HG03457 (cell line): Measurements from ENCODE around the gene LYRM4.

Experiments used
- ATAC-seq: cut with Tn5 transposase; IDR thresholded peaks from one replicate; pipeline ENCODE4 v1.9.1; 2021; ENCODE audit warnings: moderate number of reproducible peaks; ENCODE audit not compliant: unreplicated experiment

The LYRM4 gene

DNA sequence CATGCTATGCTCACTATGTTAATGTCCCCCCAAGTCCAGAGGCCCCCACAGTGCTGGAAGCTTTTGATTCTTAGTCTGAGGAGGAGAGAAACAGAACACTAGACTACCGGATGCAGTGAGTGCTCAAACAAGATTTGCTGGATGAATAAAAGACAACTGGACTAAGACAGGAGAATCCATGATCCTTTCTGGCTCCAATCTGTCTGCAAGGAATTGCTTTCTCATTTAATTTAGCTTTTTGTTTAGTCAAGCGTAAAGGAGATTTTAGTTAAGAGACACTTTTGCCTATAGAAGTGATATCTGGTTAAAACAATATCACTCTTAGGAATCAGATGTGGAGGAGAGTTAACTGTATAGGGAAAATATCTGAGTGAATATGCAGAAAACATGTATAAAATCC is 13.5 kb downstream of the LYRM4 start:
- no peak for ATAC-seq

- no peak for ATAC-seq
Measured at GRCh38 chr6:5246141-5247097, 14.3 kb downstream of the LYRM4 start.

- no peak for ATAC-seq
Measured at GRCh38 chr6:5243069-5243468, 17.7 kb downstream of the LYRM4 start.

- no peak for ATAC-seq
Measured at GRCh38 chr6:5241252-5241651, 19.5 kb downstream of the LYRM4 start.

GRCh38 chr6:5238336-5238735 is 22.4 kb downstream of the LYRM4 start:
- no peak for ATAC-seq

DNA sequence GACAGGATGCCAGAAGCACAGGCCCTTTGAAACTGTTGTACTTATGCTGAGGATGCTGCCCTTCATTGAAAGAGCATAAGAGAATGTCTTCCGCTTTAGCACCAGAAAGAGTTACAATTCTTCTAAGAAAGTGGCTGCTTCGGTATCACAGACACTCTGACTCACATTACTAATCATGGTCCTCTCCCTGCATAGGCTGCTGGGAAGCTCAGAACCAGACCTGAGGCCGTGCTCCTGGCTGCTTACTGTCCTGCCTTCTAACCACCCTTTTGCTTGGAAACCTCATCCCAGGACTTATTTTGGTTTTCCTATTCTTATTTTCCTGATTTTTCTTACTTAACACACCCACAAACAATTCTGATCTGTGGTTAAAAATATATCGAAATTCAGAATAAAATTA is 22.9 kb downstream of the LYRM4 start:
- ATAC-seq: no peak

DNA sequence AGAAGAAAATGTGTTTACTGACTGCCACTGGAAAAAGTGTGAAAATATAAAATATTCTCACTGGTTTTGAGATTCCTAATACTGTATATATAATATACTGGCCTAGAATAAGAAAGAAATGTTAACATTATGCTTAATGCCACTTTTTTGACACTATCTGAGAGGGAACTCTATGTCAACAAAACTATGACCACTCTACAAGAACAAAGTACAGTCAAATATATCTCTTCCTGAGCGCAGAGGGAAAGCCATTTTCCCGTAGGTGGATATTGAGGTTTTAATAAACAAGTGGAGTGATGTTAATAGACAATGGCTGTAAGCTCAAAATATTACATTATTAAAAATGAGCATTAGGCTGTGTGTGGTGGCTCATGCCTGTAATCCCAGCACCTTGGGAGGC is 24.9 kb downstream of the LYRM4 start:
- ATAC-seq: no peak

- no peak for ATAC-seq
Measured at GRCh38 chr6:5234874-5235273, 25.9 kb downstream of the LYRM4 start.

DNA sequence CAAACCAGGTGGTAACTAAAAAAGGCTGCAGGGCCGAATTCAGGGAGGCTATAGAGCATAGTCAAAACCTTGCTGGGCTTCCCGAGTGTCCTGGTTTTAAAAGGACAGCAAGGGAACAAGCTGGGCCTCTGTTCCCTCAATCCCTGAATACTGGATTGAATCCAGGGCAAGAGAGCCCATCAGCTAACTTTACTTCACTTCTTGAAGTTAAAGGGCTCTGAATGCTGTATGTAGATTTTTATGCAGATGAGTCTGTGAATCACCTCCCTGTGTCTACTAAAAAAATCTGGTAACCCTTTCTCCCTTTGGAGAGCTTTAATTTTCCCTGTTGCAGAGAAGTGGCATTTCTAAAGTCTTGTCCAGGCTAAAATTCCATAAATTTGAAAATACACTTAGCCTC is 29.5 kb downstream of the LYRM4 start:
- no peak for ATAC-seq

- no peak for ATAC-seq
Measured at GRCh38 chr6:5230081-5230480, 30.7 kb downstream of the LYRM4 start.

DNA sequence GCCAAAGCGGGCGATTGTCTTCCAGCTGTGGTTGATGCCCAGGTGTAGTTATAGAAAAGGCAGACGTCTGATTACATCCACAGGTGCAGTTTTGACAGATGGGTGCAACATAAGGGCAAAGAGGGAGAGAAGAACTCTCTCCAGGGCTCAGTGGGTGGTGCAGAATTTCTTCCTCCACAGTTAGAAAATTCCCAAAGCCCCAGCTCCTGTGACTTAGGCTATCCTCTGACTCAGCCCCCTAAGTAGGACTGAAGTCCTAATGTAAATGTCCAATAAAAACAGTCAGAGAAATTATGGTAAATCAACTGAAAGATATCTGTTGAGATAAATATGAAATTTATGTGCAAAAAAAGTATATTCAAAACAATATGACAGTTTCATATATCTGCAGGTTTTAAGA is 31.4 kb downstream of the LYRM4 start:
- ATAC-seq: no peak

- ATAC-seq: no peak
Measured at GRCh38 chr6:5223309-5223708, 37.4 kb downstream of the LYRM4 start.

DNA sequence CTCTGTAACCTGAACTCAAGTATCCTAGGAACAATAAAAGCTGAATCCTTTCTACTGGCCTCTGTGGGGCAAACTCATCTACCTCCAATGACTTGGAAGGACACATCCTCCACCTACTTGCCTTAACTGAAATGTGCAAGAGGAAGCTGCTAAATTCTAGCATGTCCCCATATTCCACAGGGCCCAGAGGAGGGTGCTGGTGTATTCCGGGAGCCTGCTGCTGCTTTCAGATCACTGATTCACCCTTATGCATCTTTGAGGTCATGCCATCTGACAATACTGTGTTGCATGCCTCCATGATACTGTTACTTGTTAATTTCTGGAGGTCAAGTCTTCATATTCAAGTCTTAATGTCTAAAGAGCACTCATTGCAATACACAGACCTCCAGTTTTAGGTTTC is 40.3 kb downstream of the LYRM4 start:
- ATAC-seq: no peak

DNA sequence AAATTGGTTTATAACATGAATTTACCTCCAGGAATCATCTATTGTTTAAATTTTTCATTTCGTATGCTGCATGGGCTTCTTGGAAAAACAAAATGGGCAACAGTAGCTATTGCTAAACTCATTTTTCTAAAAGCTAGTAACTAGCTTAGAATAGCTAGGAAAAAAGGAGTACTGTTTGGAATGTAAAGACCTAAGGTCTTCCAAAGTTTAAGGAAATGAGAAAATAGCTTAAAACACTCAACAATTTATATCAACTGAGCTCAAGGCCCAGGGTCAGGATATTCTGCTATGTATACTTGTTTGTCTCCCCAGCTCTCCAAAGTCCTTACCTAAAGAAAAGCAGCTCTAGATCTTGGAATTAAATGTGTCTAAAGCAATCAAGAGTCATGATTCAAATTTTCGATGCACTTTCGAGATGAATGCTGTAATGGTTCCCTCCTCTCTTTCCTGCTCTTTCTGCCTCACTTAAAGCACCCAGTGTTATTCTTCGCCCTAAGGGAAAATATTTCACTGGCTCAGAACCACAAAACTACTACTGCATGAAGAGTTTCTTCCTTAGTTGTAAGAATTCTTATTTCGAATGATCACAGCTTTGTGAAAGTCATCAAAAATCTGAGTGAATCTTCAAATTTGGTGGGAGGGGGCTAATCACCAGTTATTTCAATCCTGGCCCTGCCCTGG is 41.6 kb downstream of the LYRM4 start:
- ATAC-seq: no peak

DNA sequence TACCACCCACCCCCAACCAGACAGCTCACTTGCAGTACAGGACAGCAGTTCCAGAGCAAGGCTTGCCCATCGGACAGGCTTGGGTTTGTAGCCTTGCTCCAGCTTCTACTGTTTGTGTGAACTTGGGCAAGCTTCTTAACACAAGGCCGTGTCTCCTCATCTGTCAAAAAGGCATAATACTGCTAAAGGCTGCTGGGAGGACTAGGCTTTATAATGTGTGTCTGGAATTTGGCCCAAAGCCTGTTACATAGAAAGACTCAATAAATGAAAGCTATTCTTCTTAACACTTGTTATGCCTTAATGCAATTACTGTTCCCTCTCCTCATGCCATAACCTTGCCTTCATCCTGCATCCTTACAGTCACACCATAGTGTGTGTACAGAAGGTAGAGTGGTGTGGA is 43.4 kb downstream of the LYRM4 start:
- ATAC-seq: no peak

GRCh38 chr6:5215799-5216198 is 45.0 kb downstream of the LYRM4 start:
- no peak for ATAC-seq

DNA sequence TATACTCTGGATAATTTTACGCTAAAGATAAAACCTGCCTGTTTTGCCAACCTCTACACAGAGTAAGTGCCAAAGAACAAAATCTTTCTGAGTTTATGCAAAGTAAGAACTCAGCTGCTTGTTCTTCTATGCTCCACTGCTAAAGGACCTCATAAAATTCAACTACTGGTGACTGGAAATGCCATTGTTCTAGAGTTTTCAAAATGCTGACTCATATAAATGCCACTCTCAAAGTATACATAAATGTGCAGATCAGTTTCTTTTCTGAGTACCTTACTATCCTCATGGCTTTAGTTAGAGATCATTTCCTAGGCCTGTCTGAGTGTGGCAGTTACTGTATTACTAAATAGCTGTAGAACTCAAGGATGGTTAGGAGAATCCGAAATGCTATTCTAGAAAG is 45.6 kb downstream of the LYRM4 start:
- ATAC-seq: no peak

DNA sequence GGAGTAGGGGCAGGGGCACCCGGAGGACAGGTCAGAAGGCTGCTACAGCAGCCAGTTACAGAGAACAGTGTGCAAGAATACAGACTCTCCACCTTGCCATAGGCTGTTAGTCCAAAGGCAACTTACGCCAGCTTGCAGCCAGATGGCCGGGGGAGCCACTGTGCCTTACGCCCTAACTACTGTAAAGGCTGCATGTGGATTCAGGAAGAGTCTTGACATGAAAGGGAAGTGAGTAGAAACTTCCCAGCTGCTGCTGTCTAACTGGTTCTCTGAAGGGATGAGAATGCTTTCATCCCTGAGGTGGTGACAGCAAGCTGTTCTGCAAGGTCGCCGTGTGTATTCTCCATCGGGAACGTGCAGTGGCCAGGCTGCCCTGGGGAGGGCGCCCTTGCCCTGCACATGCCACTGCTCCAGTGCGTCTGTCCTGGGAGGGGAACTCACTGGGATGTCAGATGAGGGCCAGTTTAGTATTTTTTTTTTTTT is 46.1 kb downstream of the LYRM4 start:
- ATAC-seq: no peak

GRCh38 chr6:5213836-5214235 is 46.9 kb downstream of the LYRM4 start:
- no peak for ATAC-seq

- no peak for ATAC-seq
Measured at GRCh38 chr6:5211492-5211891, 49.3 kb downstream of the LYRM4 start.

DNA sequence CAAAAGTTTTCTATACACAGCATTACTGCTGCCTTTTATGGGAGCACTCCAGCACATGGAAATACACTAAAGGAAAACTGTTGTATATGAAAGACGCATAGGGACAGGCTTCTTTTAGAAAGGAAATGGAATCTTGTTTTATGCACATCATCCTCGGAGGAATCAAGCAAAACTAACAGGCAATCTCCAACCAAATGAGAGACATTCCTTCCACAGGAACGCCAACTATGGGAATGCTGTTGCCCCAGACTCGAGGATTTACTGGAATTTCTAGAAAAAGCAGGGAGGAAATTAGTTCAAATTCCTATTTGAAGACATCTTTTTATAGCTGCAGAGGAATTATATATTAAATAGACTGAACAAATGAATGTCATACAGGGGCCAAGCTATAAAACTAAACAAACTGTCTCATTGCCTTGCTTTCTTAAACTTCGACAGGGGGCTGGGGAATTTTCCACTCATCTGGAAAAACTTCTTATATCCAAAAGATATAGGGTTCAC is 52.2 kb downstream of the LYRM4 start:
- no peak for ATAC-seq

GRCh38 chr6:5208057-5208456 is 52.7 kb downstream of the LYRM4 start:
- no peak for ATAC-seq
